ENCODE measurements around the gene EGFR. TPM values are rescaled to one million over a fixed set of nuclear protein-coding genes. Genes with fewer than 3 reads are reported as not detected.
"Not testable (repeated sequence)": the region's sequence is repeated elsewhere in the genome, so short reads cannot be mapped to it uniquely, and the experiment has no call there.

Gene EGFR
- total and polyA plus RNA-seq, 2 donors (not counting 1 experiment from before 2014, with no cell fraction given): 55.3 to 62.8 TPM

- H3K36me3 ChIP-seq (ENCODE audit: control insufficient read depth, insufficient read depth, low read length): peaks cover 31% of the 10 kb centered on the region
- no peak for DNase-seq (ENCODE audit: low read depth in 2 of 2)
Observed at GRCh38 chr7:55165176-55165861, 146.5 kb downstream of the EGFR start.

GRCh38 chr7:55167296-55167695 lies 148.5 kb downstream of the EGFR start:
- not testable (repeated sequence) for DNase-seq (ENCODE audit: low read depth in 2 of 2); H3K4me1 ChIP-seq (ENCODE audit: control insufficient read depth, extremely low read depth, insufficient read depth, low read length); H2AFZ ChIP-seq (ENCODE audit: low read length); H3K9ac ChIP-seq (ENCODE audit: insufficient read depth, low read length); H3K27me3 ChIP-seq (ENCODE audit: control insufficient read depth, insufficient read depth, low read length); H3K9me3 ChIP-seq (ENCODE audit: control insufficient read depth, insufficient read depth, low read depth, low read length); H3K27ac ChIP-seq (ENCODE audit: insufficient read depth, low read length); H3K4me3 ChIP-seq (replicated peaks in 1 of 4; ENCODE audit: control extremely low read depth in 1 of 4, insufficient read depth in 1 of 4, low read depth in 3 of 4, low read length in 4 of 4); H4K20me1 ChIP-seq (ENCODE audit: control insufficient read depth, extremely low read depth, insufficient read depth, low read length); H3K4me2 ChIP-seq (ENCODE audit: extremely low read depth, insufficient read depth, low read length)
- H3K79me2 ChIP-seq (ENCODE audit: control insufficient read depth, insufficient read depth, low read length): peaks cover 25% of the 10 kb centered on the region
- H3K36me3 ChIP-seq (ENCODE audit: control insufficient read depth, insufficient read depth, low read length): peaks cover 35% of the 10 kb centered on the region

More at GRCh38 chr7:55165176-55165861, 146.5 kb downstream of the EGFR start:
- H2AFZ ChIP-seq (ENCODE audit: low read length): no peak overlapping the region
- H3K27ac ChIP-seq (ENCODE audit: insufficient read depth, low read length): no peak overlapping the region
- TF ChIP-seq EZH2 (IDR thresholded peaks at IDR 0.05; ENCODE audit: low read length, missing control alignments): no peak
- TF ChIP-seq CTCF (conservative IDR thresholded peaks at IDR 0.05 in 1 of 2, IDR thresholded peaks at IDR 0.05 in 1 of 2; ENCODE audit: low read depth in 1 of 2, low read length in 2 of 2): no peak
- no peaks in the 10 kb centered on the region for H3K4me1 ChIP-seq (ENCODE audit: control insufficient read depth, extremely low read depth, insufficient read depth, low read length)
- H3K9ac ChIP-seq (ENCODE audit: insufficient read depth, low read length): no peak overlapping the region
- no peaks in the 10 kb centered on the region for H3K27me3 ChIP-seq (ENCODE audit: control insufficient read depth, insufficient read depth, low read length)
- H3K79me2 ChIP-seq (ENCODE audit: control insufficient read depth, insufficient read depth, low read length): peaks cover 25% of the 10 kb centered on the region
- no peaks in the 10 kb centered on the region for H4K20me1 ChIP-seq (ENCODE audit: control insufficient read depth, extremely low read depth, insufficient read depth, low read length)
- no peaks in the 10 kb centered on the region for H3K9me3 ChIP-seq (ENCODE audit: control insufficient read depth, insufficient read depth, low read depth, low read length)
- no peak overlapping the region for H3K4me2 ChIP-seq (ENCODE audit: extremely low read depth, insufficient read depth, low read length)
- no peak overlapping the region for H3K4me3 ChIP-seq (replicated peaks in 1 of 4; ENCODE audit: control extremely low read depth in 1 of 4, insufficient read depth in 1 of 4, low read depth in 3 of 4, low read length in 4 of 4)

- no peaks in the 10 kb centered on the region for H3K27me3 ChIP-seq (ENCODE audit: control insufficient read depth, insufficient read depth, low read length)
- no peaks in the 10 kb centered on the region for H3K4me1 ChIP-seq (ENCODE audit: control insufficient read depth, extremely low read depth, insufficient read depth, low read length)
- TF ChIP-seq EZH2 (IDR thresholded peaks at IDR 0.05; ENCODE audit: low read length, missing control alignments) (no peak), CTCF (conservative IDR thresholded peaks at IDR 0.05 in 1 of 2, IDR thresholded peaks at IDR 0.05 in 1 of 2; ENCODE audit: low read depth in 1 of 2, low read length in 2 of 2) (no peak)
- peaks cover 36% of the 10 kb centered on the region for H3K36me3 ChIP-seq (ENCODE audit: control insufficient read depth, insufficient read depth, low read length)
- H3K9me3 ChIP-seq (ENCODE audit: control insufficient read depth, insufficient read depth, low read depth, low read length): no peaks in the 10 kb centered on the region
- no peak overlapping the region for H3K27ac ChIP-seq (ENCODE audit: insufficient read depth, low read length)
- peaks cover 18% of the 10 kb centered on the region for H3K79me2 ChIP-seq (ENCODE audit: control insufficient read depth, insufficient read depth, low read length)
- H3K4me3 ChIP-seq (replicated peaks in 1 of 4; ENCODE audit: control extremely low read depth in 1 of 4, insufficient read depth in 1 of 4, low read depth in 3 of 4, low read length in 4 of 4): no peak overlapping the region
- no peak overlapping the region for H2AFZ ChIP-seq (ENCODE audit: low read length)
- H3K9ac ChIP-seq (ENCODE audit: insufficient read depth, low read length): no peak overlapping the region
- H4K20me1 ChIP-seq (ENCODE audit: control insufficient read depth, extremely low read depth, insufficient read depth, low read length): no peaks in the 10 kb centered on the region
- no peak for DNase-seq (ENCODE audit: low read depth in 2 of 2)
- no peak overlapping the region for H3K4me2 ChIP-seq (ENCODE audit: extremely low read depth, insufficient read depth, low read length)
Observed at GRCh38 chr7:55170335-55171069, 151.7 kb downstream of the EGFR start.

All from fibroblast of lung (primary cell).